Mucosa of stomach (tissue), 1 donor: Measurements from ENCODE around the gene OLFM1.

Experiments
- H3K27me3 ChIP-seq: one replicate; pipeline ENCODE4 v1.7.0; 2013; ENCODE audit warnings: mild to moderate bottlenecking, low read length; ENCODE audit not compliant: control insufficient read depth, insufficient read depth
- H3K36me3 ChIP-seq: one replicate; pipeline ENCODE4 v1.7.0; 2013; ENCODE audit warnings: low read length; ENCODE audit not compliant: control insufficient read depth, insufficient read depth
- H3K4me1 ChIP-seq: one replicate; pipeline ENCODE4 v1.7.0; 2013; ENCODE audit warnings: mild to moderate bottlenecking, low read length; ENCODE audit not compliant: control insufficient read depth, insufficient read depth
- H3K4me3 ChIP-seq: one replicate; pipeline ENCODE4 v1.7.0; 2013; ENCODE audit warnings: low read length
- H3K9ac ChIP-seq: one replicate; pipeline ENCODE4 v1.7.0; 2013; ENCODE audit warnings: mild to moderate bottlenecking, low read length, moderate library complexity
- H3K9me3 ChIP-seq: one replicate; pipeline ENCODE4 v1.7.0; 2013; ENCODE audit warnings: mild to moderate bottlenecking, low read length, moderate library complexity; ENCODE audit not compliant: control insufficient read depth
- donor health status: Pancreatic carcinoma.

The OLFM1 gene

DNA sequence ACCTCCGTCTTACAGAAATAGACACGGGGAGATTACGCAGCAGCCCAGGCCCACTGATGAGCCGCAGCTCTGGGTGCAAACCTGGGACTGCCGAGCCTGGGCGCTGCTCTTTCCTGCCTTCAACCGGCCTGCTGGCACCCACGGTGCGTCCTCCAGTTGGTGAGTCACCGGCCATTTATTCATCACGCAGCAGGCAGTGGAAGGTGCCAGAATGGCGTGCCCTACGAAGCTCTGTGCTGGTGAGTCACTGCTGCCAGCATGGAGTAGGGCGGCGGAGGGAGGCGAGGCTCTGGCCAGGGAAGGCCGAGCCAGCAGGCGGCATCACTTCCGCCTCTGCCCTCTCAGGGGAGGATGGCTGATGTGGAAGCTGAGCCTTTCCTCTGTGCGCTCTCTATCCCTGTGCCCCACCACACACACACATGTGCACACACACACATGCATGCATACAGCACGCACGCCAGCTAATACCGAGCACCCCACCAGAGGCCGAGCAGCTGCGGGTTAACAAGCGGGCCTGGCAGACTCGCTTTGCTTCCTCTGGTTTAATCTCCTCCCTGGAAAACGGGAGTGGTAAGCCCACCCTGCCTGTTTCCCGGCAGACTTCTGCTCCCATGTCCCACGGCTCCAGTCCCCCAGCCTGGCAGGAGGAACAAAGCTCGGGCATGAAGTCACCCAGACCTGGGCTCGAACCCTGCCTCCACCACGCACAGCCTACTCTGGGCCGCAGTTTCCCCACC is 39.2 kb downstream of the OLFM1 start:
- no peak overlapping the region for H3K4me3 ChIP-seq
- no peaks in the 10 kb centered on the region for H3K36me3 ChIP-seq
- no peak overlapping the region for H3K9ac ChIP-seq
- peaks cover 12% of the 10 kb centered on the region for H3K4me1 ChIP-seq
- H3K9me3 ChIP-seq = no peaks in the 10 kb centered on the region
- H3K27me3 ChIP-seq = peaks cover 3% of the 10 kb centered on the region

DNA sequence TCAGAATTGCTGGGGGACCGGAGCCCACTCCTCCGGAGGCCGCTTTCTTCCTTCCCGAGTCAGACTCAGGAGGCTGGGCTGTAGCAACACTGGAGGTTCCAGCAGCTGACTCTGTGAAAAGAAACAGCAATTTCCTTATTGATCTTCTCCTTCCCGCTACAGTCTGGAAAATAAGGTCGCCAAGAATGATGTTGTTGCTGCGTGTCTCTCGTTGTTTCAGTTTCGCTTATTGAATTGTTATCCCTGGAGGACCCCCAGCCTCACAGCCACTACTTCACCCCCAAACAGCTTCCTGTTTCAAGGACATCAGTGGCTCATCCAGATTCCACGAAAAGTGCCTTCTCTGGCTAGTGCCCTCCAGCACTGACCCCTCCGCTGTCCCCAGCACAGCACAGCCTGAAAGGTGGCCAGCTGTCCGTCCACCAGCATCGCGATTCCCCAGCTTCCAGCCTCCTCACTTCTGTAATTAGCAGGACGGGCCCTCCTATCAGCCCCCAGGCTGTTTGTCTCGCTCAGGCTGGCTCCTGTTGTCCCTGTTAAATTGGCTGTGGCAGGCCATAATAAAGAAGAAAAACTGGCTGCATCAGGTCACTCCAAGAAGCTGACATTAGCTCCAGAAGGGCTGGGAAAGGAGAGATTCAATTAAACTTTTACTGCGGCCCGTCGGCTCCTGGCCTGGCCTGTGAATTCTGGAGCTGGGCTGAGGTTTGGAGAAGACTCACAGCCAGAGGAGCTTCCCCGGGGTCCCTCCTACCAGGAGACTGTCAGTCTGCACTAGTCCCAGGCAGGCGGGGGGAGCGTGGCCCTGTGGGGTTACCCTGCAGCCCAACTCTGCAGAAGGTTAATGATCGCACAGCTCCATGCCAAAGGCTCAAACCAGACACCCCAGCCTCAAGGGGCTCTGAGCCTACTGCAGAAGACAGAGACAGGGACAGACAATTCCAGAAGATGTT is 40.5 kb downstream of the OLFM1 start:
- no peak overlapping the region for H3K4me3 ChIP-seq
- no peaks in the 10 kb centered on the region for H3K9me3 ChIP-seq
- H3K27me3 ChIP-seq = peaks cover 4% of the 10 kb centered on the region
- no peaks in the 10 kb centered on the region for H3K36me3 ChIP-seq
- H3K4me1 ChIP-seq = peaks cover 12% of the 10 kb centered on the region
- no peak overlapping the region for H3K9ac ChIP-seq

DNA sequence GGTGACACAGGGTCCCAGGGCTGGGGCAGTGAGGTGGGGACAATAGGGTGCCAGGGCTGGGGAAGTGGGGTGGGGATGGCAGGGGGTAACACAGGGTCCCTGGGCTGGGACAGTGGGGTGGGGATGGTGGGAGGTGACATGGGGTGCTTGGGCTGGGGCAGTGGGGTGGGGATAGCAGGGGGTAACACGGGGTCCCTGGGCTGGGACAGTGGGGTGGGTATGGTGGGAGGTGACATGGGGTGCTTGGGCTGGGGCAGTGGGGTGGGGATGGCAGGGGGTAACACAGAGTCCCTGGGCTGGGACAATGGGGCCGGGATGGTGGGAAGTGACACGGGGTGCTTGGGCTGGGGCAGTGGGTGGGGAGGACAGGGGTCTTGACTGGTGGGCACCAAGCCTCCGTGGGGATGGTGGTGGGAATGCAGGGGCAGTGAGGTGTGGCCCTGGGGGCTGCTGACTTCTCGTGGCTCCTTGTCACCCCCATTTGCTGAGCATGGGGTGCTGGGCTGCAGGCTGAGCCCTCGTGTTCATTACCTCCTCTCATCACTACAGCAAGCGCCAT is 41.7 kb downstream of the OLFM1 start:
- peaks cover 7% of the 10 kb centered on the region for H3K27me3 ChIP-seq
- no peak overlapping the region for H3K4me3 ChIP-seq
- no peaks in the 10 kb centered on the region for H3K9me3 ChIP-seq
- no peak overlapping the region for H3K9ac ChIP-seq
- H3K36me3 ChIP-seq = no peaks in the 10 kb centered on the region
- H3K4me1 ChIP-seq = peaks cover 18% of the 10 kb centered on the region

DNA sequence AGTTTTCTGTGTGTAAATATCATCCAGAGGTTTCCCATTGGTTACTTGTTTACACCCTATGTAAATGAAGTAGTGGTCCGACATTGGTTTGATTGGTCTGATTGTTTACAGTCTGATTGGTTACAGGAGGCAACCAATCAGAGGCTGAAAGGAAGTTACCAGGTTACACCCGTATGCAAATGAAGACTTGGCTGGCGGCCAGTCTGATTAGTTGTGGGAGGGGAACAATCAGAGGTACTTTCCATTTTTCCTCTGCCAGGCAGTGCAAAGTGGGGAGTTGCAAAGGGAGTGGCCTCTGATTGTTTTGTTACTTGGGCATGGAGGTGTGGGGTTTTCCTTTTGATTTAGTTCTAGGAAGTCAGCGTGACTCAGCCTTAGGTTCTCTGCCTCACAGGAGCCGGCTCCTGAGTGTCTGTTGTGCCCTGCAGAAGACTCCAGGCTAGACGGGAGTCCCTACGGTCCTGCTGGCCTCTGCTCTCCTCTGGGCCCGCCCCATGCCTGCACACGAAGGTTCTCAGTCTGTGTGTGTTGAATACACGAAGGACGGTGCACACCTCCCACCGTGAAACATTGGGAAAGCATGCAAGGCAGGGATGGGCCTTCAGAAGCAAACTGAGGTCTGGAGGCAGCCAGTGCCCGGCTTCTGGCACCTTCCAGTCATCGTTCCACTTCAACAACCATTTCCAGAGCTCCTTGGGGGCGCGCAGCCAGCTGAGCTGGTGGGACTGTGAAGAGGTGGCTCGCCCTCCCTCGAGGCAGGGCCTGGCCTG is 42.9 kb downstream of the OLFM1 start:
- Histone ChIP-seq H3K27me3 (peaks cover 7% of the 10 kb centered on the region), H3K4me1 (peaks cover 25% of the 10 kb centered on the region), H3K36me3 (no peaks in the 10 kb centered on the region), H3K9me3 (no peaks in the 10 kb centered on the region), H3K4me3 (no peak overlapping the region), H3K9ac (no peak overlapping the region)

DNA sequence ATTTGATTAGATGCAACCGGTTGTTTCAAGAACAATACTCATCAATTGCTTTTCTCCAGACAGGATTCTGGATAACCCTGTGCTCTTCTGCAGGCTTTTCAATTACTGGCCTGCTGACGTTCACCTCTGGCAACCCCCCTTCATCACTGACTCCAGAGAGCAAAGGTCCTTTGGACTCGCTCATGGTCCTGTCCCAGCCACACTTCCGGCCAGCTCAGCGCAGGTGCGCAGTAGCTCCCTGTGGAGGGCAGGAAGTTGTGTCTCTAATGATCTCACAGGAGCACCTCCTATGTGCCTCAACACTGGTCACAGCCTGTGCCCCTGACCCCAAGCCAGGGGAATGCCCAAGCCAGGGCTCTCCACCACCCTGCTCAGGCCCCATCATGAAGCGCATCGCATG is 44.0 kb downstream of the OLFM1 start:
- Histone ChIP-seq H3K4me1 (peaks cover 25% of the 10 kb centered on the region), H3K4me3 (no peak overlapping the region), H3K9me3 (no peaks in the 10 kb centered on the region), H3K9ac (no peak overlapping the region), H3K36me3 (no peaks in the 10 kb centered on the region), H3K27me3 (peaks cover 7% of the 10 kb centered on the region)

DNA sequence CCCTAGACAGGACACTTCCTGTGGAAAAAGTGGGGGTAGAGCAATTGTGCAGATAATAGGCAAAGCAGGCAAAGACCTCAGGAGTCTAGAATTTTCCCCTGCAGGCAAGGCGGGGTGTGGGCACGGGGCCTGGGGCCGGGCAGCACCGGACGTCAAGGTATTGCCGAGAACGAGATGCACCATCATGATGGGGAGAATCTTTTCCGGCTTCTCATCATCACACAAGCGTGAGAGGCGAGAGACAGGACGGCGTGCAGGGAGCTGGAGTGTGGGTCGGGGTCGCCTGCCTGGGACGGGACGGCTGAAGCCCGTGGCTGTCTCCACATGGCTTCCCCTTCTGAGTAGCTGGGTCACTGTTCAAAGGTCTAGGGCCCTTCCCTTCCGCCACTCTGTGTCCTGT is 44.5 kb downstream of the OLFM1 start:
- Histone ChIP-seq H3K4me1 (peaks cover 29% of the 10 kb centered on the region), H3K9ac (no peak overlapping the region), H3K27me3 (peaks cover 7% of the 10 kb centered on the region), H3K36me3 (no peaks in the 10 kb centered on the region), H3K4me3 (no peak overlapping the region), H3K9me3 (no peaks in the 10 kb centered on the region)

DNA sequence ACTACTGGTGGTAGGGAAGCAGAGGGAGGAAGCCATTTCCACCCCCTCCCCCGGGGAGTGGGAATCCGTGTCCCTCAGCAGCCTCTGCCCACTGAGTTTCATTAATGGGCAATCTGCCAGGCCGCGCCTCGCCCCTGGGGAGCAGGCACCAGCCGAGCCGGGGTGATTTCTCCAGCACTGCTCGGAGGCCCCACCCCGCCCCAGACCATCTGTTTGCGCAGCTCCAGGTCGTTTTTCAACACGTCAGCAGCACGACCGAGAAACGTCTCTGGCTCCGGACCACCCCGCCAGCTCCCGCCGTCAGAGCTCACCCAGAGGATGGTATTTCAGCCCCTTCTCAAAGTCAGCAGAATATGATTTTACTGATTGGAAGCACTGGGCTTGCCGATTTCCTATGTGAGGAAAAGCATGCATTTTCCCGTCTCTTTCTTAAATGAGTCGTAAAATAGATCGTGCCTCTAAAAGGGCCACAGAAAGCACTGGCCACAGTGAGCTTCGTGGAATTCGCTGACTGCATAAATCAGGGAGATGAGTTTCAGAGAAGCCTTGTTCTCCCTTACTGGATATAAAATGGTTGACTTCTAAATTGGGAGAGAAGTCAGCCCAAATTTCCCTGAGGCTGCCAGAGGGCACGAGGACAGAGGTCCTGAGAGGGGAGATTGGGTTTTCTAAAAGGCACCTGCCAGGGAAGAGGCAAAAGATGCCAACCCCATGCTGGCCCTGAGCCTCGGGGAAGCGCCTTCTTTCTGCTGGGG is 47.0 kb downstream of the OLFM1 start:
- no peak overlapping the region for H3K9ac ChIP-seq
- H3K4me1 ChIP-seq = peaks cover 32% of the 10 kb centered on the region
- no peak overlapping the region for H3K4me3 ChIP-seq
- peaks cover 2% of the 10 kb centered on the region for H3K9me3 ChIP-seq
- no peaks in the 10 kb centered on the region for H3K36me3 ChIP-seq
- H3K27me3 ChIP-seq = peaks cover 4% of the 10 kb centered on the region

DNA sequence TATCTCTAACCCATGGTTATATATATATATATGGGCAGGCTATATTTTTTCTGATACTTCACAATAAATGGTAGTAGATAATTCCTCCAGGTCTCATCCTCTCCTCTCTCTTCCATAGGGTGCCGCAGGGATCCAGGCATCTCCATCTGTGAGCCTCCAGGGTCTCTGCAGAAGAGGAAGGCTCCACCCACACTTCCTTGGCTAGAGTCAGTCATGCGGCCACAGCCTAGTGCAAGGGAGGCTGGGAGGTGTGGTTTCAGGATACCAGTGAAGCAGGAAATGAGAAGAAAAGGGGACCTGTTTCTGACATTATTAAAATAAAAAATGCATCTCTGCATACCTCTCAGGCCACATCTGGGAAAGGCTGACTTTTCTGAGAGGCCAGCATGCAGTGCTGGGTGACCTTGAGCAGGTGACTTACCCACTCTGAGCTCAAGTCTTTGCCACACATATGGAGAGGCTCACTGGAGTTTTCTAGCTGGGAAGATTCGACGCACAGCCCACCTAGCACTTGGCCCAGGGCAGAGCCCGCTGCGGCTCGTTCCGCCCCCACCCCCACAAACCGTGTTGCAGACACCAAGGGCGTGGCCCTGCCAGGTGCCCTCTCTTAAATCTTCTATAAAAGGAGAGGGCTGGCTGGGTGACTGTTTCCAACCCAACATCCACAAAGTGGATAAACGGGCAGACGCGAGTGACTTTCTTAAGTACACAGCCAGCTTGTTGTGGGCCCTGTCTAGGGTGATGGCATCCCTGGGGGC is 47.9 kb downstream of the OLFM1 start:
- Histone ChIP-seq H3K27me3 (peaks cover 4% of the 10 kb centered on the region), H3K36me3 (no peaks in the 10 kb centered on the region), H3K4me1 (peaks cover 32% of the 10 kb centered on the region), H3K9me3 (peaks cover 5% of the 10 kb centered on the region), H3K9ac (no peak overlapping the region), H3K4me3 (no peak overlapping the region)

DNA sequence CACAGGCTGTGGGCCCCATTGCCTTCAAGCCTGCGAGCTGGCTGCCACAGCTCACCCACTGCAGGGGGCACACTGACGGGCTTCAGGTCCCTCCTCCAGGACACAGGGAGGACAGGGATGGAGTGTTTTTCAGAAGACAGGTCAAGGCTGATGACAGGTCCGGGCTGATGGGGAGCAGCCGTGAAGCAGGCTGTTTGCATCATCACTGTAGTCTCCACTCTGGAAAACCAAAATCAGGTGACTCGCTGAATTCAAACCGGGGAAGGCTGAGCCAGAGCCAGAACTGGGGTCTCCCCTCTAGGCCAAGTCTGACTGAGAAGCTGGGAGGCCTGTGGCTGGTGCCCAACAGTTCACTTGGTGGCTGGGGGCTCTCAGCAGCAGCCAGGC is 48.5 kb downstream of the OLFM1 start:
- no peak overlapping the region for H3K9ac ChIP-seq
- peaks cover 5% of the 10 kb centered on the region for H3K9me3 ChIP-seq
- H3K27me3 ChIP-seq = peaks cover 4% of the 10 kb centered on the region
- no peaks in the 10 kb centered on the region for H3K36me3 ChIP-seq
- H3K4me3 ChIP-seq = no peak overlapping the region
- peaks cover 27% of the 10 kb centered on the region for H3K4me1 ChIP-seq

DNA sequence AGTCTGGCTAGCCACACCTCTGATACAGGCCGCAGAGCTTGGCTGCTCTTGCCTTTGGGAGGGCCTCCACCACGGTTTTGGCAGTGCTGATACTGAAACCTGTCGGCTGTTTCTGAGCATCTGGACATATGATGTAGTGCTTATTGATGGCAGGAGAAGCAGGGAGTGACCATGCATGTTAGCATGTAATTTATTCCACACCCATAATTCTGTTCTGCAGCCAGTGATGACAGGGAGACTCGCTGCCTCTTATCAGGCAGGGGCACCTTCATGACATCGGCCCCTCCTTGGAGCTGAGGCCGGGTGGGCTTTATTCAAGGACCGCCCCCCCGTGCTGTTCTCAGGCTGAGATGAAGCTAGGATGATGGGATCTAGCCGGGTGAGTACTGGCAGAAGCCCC is 49.0 kb downstream of the OLFM1 start:
- Histone ChIP-seq H3K4me3 (no peak overlapping the region), H3K27me3 (peaks cover 4% of the 10 kb centered on the region), H3K4me1 (peaks cover 23% of the 10 kb centered on the region), H3K36me3 (no peaks in the 10 kb centered on the region), H3K9me3 (peaks cover 5% of the 10 kb centered on the region), H3K9ac (no peak overlapping the region)
